HG03342 (cell line): ENCODE data around the gene CSNK1D.
A peak's percentile ranks its signal among the peaks of the same experiment; 100 is the strongest.
"Not testable (repeated sequence)": the region's sequence is repeated elsewhere in the genome, so short reads cannot be mapped to it uniquely, and the experiment has no call there.

Source experiments
- ATAC-seq: cut with Tn5 transposase; IDR thresholded peaks from one replicate; pipeline ENCODE4 v1.9.1; 2021; ENCODE audit warnings: mild to moderate bottlenecking, moderate library complexity; ENCODE audit not compliant: unreplicated experiment

CSNK1D gene

DNA sequence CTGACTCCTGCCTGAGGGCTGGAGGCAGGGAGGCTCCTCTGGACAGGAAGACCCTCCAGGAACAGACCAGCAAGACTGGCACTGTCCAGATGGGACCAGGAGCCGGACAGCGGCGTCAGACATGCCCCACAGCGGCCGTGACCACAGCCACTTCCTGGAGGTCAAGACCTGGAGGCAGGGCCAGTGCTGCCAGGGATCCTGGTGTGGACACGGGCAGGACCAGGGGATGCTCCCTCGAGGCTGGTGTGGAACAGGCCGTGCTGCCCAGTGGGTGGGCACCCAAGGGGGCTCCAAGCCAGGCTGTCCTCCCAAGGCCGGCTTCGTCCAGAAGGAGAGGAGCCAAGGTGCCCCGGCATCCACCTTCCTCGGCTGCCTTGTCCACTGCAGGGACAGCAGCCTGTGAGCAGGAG, 56.4 kb downstream of the CSNK1D start:
- no peak for ATAC-seq

DNA sequence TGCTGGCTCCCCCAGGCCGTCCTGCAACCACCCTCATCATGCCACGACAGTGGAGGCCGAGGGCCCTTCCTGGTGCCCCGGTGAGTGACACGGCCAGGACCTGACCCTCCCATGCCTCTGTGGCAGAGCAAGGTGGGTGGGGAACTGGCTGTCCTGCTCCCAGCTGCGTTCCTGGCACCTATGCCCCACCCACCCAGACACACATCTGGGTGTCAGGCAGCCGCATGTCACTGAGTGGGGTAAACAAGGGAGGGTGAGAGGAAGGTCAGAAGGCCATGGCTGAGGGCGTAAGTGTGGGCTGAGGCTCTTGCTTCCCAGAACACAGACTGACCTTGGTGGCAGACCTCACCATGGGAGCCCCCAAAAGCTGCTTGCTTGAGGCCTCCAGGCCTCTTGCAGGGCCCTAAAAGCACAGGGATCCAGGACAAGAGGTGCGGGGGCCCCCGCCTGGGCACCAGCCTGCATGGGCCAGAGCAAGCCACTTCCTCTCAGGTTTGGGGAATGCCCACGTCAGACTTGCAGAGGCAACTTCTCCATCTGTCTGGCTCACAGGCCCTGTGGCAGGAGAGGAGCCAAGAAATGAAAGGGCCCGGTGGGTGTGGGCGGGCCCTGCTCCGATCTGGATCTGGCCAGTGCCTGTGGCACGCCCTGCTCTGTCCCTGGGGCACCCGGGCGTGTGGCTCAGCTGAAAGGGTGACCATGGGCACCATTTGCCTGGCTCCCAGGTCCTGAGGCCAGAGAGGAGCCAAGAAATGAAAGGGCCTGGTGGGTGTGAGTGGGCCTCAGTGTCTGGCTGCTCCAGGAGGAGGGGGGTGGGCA, 57.0 kb downstream of the CSNK1D start:
- ATAC-seq: no peak

DNA sequence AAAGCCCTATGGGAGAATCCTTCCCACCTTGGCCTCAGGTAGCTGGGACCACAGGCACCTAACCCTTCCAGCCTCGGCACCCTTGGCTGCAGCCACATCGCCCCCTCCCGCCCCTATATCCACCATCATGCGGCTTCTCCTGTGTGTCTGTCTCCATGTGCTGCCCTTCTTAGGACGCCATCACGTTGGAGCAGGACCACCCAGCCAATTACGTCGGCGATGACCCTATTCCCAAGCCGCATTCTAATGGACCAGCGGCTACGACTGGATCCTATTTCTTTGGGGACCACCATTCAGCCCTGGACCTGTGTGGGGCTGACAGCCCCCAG, 57.6 kb downstream of the CSNK1D start:
- no peak for ATAC-seq

DNA sequence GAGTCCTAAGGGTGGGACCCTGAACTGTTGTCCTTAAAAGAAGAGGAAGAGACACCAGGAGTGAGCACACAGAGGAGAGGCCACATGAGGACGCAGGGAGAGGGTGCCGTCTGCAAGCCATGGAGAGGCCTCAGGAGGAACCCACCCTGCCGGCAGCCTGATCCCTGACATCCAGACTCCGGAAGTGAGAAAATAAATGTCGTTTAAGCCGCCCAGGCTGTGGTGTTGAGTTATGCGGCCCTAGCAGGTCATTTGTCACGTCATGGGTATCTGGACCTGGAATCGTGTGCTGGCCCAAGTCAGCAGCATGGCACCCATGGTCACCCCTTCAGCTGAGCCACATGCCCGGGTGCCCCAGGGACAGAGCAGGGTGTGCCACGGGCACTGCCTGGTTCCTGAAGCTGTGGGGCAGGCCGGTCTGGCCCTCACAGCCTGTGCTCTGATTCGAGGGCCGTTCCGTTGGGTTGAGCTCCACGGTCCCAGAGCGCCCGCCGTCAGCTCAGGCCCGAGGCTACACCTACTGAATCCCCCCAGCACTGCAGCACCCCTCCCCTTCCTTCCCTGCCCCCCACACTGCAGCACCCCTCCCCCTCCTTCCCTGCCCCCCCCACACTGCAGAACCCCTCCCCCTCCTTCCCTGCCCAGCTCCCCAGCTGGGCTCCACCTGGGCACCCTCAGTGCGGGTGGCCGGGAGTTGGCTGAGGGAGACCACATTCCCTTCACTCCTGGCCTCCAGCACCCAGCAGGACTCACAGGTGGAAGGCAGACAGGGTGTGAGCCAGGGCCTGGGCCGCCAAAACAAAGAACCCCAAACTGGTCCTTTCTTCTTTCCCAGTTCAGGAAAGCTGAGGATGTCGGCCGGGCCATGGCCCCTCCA, 58.2 kb downstream of the CSNK1D start:
- no peak for ATAC-seq

DNA sequence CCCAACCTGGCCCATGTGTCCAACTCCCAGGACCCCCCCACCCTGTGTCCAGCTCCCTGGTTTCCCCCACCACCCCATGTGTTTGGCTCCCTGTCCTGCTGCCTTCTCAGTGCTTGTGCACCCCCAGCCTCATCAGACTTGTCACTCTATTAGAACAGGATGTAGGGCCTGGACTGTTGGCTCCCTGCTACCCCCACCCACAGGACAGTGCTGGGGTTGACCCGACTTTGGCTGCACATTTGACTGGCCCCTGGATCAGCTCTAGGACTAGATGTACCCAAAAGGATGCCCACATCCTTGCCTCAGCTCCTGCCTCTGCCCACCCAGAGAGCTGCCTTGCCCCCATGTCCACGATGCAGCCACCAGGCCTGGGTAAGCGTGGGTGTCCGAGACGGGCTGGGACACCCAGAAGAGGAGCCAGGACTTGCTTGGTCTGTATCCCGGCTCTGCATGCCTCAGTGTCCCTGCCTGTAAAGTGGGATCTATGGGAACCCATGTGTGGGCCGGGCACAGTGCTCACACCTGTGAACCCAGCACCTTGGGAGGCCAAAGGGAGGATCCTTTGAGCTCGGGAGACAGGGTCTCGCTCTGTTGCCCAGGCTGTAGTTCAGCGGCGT, 59.4 kb downstream of the CSNK1D start:
- no peak for ATAC-seq

DNA sequence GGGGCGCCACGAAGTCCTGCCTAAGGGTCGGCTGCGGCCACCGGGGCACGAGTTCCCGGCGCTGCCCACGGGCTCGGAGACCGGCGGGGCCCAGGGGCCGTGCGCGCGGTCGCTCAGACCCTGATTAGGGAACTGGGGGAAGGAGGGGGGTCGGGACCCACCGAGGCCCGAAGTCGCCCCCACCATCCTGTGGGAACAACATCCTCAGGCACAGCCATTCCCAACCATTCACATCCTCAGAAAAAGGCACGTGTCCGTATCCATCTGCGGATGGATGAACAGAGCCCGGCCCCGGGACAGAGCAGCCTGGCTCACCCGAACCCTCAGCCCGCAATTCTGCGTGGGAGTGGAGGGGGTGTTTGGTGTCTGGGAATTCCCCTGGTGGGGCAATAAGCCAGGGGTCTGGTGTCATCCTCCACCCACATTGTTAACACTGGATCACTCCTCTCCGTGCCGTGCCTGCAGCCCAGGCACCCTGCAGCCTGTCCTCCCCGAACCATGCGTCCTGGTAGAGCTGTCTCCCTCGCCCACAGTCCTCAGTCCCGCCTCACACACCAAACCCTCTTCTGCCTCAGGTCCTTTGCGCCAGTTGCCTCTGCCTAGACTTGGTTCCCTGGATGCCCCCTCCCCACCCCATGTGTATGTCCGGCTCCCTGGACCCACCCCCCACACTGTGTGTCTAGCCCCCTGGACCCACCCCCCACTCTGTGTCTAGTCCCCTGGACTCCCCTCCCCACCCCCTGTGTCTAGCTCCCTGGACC, 60.1 kb downstream of the CSNK1D start:
- ATAC-seq: peak; percentile 24

DNA sequence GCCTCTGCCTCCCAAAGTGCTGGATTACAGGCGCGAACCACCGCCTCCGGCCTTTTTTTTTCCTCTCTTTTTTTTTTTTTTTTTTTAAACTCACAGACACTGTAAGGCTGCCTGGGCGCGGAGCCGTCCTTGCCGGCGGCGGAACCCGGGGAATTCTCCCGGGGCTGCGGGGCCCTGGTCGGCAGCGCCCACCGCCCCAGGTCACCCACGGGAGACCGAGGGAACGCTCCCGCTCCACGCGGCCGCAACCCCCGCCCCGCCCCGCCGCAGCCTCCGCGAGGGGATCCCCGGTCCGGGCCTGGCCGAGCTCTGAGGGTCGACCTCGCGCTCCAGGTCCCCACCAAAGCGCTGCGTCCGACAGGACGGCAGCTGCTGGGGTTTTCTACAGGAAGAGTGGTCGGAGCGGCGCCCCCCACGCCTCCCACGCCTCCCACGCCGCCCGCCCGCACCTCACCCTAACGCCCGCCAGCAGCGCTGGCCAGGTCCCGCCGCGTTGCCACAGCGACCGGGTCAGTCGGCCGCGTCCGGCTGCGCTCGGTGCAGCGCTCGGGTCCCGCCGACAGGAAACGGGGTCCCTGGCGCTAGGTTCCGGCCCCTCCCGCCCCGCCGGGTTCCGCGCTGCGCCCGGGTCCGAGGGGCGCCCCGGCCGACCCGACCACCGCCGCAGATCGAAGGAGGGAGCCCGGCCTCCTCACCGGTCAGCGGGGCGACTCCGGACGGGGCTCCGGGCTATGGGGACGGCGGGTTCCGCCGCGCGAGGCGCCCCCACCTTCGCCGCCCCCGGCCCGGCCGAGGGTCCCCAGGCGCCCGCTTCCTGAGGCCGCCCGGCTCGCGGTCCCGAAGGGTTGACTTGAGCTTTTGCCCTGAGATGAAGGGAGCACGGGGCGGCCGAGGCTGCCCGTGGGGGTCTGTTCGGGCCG, 60.9 kb downstream of the CSNK1D start, which contains the start of gene CCDC57:
TSS of gene CCDC57 (minus strand) at position 512 of the 920 bp plus-strand sequence. CDS start 10,898 bp downstream, outside the sequence.
- peak; percentile 62 for ATAC-seq

DNA sequence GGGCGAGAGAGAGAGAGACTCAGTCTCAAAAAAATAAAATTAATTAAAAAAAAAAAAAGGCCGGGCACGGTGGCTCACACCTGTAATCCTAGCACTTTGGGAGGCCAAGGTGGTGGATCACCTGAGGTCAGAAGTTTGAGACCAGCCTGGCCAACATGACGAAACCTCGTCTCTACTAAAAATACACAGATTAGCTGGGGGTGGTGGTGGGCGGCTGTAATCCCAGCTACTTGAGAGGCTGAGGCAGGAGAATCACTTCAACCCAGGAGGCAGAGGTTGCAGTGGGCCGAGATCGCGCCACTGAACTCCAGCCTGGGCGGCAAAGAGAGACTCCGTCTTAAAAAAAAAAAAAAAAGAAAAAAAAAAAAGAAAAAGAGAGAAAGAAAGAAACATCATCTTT, 62.8 kb downstream of the CSNK1D start:
- ATAC-seq: not testable (repeated sequence)

DNA sequence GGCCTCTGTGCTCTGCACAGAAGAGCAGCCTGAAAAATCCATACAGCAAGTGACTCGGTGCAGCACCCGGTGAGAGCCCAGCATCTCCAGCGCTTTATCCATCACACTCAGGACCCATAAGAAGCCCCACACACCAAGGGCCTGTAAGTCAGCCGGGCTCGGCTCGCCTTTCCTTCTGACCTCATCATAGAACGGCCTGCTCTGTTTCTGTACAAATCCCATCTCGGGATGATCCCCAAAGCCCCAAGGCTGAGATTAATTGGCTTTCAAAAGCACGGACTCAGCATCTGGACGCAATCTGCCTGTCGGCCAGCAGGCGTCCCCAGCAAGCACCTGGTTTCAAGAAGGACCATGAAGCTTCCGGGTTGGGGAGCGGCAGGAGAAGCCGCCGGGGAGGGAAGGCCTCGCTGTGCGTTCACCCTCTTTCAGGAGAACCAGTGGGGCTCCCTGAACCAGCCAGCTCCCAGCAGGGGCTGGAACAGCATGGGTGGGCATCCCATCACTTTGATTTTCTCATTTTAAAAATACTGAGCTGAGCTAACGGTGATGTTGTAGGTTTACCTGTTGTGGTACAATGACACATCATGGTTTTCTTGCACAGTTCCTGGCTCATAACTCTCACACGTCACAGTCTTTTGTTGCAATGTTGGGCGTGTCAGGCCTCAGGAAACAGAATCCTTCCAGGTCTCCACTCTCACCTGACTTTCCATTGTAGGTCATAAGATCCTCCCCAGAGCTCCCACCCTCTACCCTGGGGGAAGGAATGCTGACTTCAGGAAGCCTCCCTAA, 67.6 kb downstream of the CSNK1D start:
- peak; percentile 61 for ATAC-seq

DNA sequence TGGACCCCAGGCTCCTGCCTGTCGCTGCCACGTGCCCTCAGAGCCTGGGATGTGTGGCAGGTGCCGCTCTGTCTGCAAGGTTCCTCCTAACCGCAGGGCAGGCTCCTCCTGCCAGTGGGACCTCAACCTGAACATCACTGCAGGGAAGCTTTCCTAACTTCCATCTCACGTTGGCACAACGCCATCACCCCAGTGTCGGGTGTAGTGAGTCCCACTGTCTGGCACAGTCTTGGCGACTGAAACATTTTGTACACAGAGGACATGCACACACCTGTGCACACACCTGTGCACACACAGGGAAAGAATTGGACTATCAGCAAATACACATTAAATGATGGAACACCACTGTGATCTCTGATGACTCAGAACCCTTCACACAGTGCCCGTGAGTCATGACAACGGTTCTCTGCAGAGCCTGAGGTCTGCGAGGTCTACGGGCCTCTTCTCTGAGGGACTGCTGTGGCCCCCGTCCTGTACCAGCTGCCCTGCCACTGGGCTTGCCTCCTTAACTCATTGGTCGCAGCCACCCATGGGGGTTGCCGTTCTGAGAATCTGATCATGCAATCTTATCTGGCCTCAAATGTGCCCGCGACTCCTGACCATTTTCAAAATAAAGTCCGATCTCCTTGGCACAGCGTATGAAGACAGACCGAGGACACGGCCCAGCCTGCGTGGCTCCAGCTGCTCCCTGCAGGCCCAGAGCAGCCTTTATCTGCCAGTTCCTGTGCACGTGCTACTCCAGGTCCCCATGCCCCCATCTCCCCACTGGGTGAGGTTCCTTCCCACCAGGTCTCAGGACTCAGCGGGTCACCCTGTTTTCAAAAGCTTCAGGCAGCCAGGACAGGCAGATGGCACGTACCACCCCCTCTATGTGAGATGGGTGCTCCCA, 68.4 kb downstream of the CSNK1D start:
- ATAC-seq: no peak

DNA sequence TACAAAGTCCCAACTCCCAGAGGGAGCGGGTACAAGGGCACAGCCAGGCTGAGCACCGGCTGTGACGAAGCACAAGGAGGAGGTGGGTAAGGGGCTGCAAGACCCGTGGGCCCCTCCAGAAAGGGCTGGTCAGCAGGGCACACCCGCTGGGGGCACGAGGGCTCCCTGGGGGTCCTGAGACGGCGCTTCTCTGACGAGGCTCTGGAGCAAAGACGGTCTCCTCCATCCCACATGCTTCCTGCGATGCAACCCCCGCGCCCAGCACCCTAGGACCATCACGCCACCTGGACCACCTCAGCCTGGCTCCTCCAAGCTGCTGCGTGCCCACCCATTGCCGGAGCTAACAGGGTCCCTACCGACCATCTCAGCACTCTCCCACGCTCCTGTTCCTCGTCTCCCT, 69.6 kb downstream of the CSNK1D start:
- ATAC-seq: no peak

DNA sequence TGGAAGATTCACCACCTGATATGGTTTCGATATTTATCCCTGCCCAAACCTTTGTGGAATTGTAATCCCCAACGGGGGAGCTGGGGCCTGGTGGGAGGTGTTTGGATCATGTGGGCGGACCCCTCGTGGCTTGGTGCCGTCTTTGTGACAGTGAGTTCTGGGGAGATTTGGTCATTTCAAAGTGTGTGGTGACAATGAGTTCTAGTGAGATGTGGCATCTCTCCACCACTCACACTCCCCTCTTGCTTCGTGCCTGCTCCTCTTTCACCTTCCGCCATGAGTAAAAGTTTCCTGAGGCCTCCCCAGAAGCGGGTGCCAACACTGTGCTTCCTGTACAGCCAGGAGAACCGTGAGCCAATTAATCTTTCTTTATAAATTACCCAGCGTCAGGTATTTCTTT, 70.5 kb downstream of the CSNK1D start:
- ATAC-seq: no peak

DNA sequence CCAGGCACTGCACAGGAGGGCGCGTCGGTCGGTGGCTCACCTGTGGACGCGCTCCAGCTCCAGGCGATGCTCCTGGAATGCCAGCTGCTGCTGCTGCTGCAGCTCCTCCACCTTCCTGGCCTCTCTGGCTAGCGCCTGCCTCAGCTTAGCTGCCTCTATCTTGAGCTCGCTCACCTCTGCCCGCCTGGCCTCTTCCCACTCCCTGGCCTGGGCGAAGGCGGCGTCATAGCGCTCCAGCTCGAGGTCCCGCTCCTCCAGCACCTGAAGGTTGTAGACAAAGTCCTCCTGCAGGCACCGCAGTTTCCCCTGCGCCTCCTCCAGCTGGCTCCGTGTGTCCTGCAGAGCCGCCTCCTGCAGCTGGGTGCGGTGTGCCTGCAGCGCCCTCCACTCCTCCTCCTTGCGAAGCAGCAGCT, 72.0 kb downstream of the CSNK1D start:
- no peak for ATAC-seq

DNA sequence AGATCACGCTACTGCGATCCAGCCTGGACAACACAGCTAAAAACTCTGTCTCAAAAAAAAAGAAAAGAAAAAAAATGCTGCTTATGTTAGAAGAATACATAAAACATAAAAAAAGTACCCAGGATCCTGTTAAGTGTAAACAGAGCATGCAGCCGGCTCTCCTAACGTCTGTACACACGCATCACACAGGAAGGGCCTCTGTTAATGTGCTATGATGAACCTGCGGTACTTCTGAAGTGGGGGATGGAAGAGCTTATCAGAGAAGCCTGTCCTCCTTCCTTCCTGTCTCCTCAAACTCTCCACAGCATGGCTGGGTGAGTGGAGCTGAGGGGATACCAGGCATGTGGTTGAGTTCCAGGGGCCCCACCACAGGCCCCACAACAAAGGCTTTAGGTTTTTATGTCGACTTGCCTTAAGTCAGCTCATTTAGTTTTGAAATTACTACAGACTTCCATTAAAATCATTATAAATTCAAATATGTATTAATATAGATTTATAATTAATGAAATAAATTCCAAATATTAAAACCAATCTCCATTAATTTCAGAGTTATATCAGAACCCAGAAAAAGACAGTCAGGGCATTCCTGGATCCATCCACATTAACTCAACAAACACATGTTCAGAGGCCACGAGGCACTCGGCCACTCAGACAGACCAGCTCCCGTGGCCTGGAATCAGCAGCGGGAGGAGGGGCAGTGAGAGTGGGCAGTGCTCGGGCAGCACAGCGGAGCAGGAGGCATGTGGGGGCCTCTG, 72.6 kb downstream of the CSNK1D start:
- ATAC-seq: no peak

DNA sequence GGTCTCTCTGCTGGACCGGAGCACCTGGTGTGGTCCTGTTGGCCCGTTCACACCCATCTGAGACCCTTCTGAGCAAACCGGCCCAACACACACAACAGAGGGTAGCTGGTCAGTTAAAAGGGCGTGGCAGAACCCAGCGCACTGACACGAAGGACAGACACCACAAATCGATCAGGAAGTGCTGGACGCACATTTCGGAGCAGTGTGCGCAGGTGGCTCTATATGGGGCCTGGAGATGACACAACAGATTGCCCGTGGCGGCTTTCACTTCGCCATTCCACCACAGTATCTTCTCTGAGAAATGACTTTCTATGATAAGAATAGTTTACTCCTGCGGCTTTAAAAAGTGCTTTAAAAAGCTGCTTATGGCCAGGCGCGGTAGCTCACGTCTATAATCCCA, 73.4 kb downstream of the CSNK1D start:
- no peak for ATAC-seq

DNA sequence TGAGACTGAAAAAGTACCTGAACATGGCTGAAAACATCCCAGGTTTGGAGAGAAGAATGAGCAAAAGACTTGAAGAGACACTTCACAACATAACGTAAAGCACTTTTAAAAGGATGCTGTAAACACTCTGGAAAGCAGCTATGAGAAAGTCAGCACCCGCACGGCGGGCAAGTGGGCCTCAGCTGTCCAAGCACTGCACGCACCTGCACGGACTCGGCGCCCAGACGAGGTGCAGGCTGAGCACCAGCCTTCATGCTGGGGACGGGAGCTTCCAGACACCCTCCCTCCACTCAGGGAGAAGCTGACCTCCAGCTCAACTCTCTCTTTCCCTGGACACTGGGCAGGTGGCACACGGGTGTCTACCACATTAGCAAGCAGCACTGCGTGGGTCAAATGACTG, 74.0 kb downstream of the CSNK1D start:
- ATAC-seq: no peak

DNA sequence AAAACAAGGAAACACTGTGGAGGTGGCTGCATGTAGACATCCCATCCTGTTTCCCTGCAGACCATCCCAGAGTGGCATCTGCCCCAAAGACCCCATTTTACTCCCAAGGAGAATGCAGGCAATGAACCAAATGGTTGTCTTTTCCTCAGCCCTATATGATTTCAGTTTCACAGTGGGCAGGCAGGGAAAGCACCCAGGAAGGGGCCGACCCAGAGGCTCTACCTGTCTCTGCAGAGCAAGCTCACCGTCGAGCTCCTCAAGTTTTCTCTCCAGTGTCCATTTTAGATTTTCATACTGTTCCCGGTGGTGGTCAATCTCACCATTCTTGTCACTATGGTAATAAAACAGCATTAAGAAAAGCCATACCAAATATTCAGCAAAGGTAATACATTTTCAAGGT, 75.4 kb downstream of the CSNK1D start:
- ATAC-seq: no peak
